Activated CD4-positive, CD25-positive, alpha-beta regulatory T cell treated with anti-CD3 and anti-CD28 coated beads, Interleukin-2, amount 50 U/mL, for 24 hours (primary cell): ENCODE results near the gene TARS3.
"Not testable (repeated sequence)": the region's sequence is repeated elsewhere in the genome, so short reads cannot be mapped to it uniquely, and the experiment has no call there.

Experiments
- ATAC-seq, 2 donors: fragments of 150-1000 bp; cut with Tn5 transposase; one replicate each; pipeline ENCODE4 v1.10.0; 2021; ENCODE audit warnings: mild to moderate bottlenecking in 1 of 2, moderate library complexity in 1 of 2

The TARS3 gene

DNA sequence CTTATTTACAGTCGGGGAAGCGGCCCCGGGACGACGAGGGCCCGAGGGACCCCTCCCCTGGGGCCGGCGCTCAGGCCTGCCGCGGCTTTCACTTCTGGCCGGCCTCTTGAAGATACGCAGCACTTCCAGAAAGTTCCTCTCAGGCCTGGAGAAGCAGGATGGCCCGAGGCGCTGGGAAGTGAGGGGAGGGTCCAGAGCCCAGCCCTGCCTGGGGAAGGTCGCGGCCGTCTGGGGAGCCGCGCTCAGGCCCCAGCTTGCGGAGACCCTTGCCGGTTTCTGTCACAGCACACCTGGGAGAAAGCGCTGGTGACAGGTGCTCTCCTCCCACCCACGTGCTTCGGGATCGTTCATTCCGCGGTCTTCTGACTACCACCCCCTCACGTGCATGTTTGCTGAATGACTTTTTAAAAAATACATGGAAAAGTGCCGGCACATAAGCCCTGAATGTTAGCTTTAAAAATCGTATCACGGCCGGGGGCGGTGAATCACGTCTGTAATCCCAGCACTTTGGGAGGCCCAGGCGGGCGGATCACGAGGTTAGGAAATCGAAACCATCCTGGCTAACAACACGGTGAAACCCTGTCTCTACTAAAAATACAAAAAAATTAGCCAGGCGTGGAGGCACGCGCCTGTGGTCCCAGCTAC lies 71.4 kb downstream of the TARS3 start:
- ATAC-seq, result no peak

DNA sequence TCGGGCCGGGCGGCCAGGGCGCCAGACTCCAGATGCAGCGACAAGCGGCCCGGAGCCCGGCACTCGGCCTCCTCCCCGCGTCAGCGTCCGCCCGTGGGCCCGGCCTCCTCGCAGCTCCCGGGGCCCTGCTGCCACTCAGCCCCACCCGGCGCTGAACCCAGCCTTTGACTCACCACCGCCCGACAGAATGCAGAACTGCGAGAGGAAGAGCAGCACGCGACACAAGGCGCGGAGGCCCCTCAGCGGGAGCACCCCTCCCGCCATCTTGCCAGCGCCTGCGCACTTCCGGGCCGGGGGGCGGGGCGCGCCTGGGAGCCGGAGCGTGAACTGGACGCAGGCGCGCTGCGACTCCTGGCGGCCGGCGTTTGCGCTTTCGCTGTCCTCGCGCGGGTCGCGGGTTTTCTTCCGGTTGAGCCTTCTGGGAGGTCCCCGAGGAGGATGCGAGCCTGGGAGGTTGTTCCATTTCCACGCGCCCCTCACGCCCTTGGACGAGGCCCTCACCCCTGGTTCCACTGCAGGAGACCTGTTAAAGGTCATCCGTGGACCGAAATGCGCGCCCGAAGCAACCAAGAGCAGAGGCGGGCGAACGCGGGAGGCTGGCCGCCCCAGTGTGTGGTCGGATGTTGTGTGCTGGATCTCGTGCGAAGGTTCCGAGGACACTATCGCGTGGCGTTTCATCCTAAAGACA lies 72.0 kb downstream of the TARS3 start, which contains the start of gene TM2D3:
TM2D3 (minus strand) TSS at position 284 of the 688 bp plus-strand sequence; CDS start at position 264, 20 bp downstream.
- peak; percentile 92 to 93 for ATAC-seq

GRCh38 chr15:101651554-101652097 lies 72.6 kb downstream of the TARS3 start:
- ATAC-seq, result peak; percentile 45 to 46

GRCh38 chr15:101650145-101650544 lies 74.1 kb downstream of the TARS3 start:
- ATAC-seq, result no peak

- no peak for ATAC-seq
Observed at GRCh38 chr15:101648356-101648755, 75.9 kb downstream of the TARS3 start.

GRCh38 chr15:101647251-101647650 lies 77.0 kb downstream of the TARS3 start:
- ATAC-seq, result no peak

GRCh38 chr15:101646672-101647071 lies 77.6 kb downstream of the TARS3 start:
- ATAC-seq, result no peak

GRCh38 chr15:101642361-101642760 lies 81.9 kb downstream of the TARS3 start:
- no peak for ATAC-seq

- peak in 1 of 2 donors; percentile 17 for ATAC-seq
Observed at GRCh38 chr15:101641894-101642293, 82.4 kb downstream of the TARS3 start.

GRCh38 chr15:101641129-101641764 lies 83.0 kb downstream of the TARS3 start:
- peak; percentile 41 to 51 for ATAC-seq

DNA sequence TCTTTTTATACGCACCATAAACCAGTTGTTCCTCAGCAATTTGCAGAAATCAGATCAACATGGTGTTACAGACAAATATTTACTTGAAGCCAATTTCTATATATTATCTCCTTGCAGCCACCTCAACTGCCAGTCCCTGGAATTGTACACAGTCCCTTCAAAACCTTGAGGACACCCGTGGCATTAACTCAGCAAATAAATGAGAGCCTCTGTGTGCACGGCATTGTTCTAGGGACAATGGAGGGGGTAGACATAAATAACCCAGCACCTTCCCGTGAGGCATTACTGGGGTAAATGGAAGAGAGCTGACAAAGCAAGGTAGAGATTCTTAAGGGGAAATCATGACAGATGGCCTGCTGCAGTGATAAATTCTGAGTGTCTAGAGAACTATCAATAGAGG lies 84.6 kb downstream of the TARS3 start:
- no peak for ATAC-seq

- no peak for ATAC-seq
Observed at GRCh38 chr15:101637919-101638318, 86.4 kb downstream of the TARS3 start.

DNA sequence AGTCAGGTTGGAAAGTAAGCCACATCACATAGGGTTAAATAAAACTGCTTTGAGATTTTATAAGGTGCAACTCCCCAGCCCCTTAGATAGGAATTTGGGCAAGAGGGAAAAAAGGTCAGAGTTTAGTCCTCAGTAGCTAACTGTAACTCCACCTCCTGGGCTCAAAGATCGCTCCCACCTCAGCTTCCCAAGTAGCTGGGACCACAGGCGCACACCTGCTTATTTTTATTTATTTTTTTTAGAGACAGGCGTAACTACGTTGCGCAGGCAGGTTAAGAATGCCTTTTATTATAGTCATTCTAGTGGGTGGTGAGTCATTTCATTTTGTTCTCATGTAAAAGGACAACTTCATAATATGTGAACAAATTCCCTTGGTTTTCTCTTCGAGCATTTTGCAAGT lies 86.8 kb downstream of the TARS3 start:
- ATAC-seq, result no peak

DNA sequence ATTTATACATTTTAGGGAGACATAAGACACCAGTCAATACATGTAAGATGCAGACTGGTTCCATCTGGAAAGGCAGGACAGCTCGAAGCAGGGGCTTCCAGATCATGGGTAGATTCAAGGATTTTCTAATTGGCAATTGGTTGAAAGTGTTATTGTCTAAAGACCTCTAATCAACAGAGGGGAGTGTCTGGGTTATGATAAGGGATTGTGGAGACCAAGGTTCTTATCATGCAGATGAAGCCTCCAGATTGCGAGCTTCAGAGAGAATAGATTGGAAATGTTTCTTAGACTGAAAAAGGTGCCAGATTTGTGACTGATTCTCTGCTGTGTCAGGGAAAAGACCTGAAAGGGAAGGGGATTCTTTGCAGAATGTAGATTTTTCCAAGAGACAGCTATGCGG lies 87.2 kb downstream of the TARS3 start:
- no peak for ATAC-seq

DNA sequence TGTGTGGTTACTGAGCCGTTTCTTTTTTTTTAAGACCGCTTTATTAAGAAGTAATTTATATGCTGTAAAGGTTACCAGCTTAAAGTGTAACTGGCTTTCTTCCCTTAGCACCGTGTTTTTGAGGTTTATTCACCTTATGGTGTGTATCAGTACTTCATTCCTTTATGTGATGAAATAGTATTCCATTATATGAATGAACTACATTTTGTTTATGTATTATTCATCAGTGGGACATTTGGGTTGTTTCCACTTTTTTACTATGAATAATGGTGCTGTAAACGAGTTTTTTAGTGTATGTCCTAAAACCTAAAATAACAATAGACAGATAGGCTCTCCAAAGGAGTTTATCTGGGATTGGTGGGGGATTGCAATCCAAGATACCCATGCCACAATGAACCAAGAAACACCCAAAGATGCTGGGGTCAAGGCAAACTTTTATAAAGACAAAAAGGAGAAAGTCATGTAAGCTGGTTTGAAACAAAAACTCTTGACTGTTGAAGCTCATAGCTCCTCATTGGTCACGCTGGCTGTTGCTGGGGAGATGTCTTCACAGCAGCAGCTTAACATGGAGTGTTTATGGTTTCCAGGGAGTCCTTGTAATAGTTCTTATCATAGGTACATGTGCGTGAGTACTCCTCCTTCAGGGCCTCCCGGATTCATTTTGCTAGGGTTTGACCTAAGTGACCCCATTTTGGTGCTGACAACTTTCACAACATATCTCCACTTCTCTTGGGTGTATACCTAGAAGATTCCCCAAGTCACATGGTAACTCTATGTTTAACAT lies 88.1 kb downstream of the TARS3 start:
- no peak for ATAC-seq

DNA sequence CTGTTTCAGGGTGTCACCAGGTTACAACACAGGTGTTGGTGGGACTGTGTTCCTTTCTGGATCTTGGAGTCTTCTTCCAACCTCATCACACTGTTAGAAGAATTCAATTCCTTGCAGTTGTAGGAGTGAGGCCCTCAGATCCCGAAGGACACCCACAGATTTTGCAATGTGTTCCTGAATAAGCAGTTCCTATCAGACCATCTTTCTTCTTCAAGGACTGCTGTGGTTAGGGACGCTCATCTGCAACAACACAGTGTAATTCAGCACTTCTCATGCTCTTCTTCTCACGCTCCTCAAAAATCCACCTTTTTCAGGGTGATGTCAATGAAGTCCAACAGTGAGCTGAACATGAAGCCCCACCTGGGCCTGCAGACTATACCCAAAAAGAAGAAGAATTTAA lies 90.9 kb downstream of the TARS3 start:
- ATAC-seq, result no peak

DNA sequence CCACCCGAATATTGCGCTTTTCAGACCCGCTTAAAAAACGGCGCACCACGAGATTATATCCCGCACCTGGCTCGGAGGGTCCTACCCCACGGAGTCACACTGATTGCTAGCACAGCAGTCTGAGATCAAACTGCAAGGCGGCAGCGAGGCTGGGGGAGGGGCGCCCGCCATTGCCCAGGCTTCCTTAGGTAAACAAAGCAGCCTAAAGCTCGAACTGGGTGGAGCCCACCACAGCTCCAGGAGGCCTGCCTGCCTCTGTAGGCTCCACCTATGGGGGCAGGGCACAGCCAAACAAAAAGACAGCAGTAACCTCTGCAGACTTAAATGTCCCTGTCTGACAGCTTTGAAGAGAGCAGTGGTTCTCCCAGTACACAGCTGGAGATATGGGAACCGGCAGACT lies 97.5 kb downstream of the TARS3 start:
- not testable (repeated sequence) for ATAC-seq

- no peak for ATAC-seq
Observed at GRCh38 chr15:101625980-101626379, 98.3 kb downstream of the TARS3 start.

DNA sequence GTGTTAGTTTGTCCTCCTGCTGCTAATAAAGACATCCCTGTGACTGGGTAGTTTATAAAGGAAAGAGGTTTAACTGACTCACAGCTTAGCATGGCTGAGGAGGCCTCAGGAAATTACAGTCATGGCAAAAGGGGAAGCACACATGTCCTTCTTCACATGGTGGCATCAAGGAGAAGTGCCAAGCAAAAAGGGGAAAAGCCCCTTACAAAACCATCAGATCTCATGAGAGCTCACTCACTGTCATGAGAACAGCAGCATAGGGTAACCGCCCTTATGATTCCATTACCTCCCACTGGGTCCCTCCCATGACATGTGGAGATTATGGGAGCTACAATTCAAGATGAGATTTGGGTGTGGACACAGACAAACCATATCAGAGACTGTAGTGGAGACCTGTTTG lies 99.1 kb downstream of the TARS3 start:
- no peak for ATAC-seq

DNA sequence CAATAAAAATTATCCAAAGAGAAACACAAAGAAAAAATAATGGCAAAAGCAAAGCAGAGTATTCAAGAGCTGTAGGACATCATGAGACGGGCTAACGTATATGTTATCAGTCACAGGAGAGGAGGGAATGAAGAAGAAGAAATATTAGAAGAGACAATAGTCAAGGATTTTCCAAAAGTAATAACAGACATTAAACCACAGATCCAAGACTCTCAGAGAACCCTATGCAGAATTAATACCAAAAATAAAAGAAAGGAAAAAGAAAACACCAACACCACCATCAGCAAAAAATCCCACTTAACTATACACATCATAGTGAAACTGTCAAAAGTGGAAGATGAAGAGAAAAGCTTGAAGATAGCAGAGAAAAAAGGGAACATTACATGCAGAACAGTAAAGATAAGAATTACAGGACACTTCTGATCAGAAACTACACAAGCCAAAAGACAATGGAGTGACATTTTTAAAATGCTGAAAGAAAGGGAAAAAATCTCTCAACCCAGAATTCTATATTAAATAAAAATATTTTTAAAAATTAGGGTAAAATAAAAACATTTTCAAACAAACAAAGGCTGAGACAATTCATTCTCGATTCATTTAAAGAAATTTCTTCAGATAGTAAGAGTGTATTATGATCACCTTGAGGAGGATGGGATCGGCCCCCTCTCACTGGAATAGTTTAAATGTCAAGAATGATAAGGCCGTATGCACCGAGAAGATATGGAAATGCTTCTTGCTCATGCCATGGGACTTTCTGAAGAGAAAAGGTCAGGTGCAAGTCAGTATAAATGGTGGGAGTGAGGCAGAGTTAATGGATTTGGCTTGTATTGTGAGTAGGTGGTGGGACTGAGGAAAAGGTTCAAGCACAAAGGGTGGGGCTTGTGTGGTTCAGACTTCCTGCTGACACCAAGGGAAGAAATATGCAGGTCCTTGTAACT lies 100.6 kb downstream of the TARS3 start:
- no peak for ATAC-seq

DNA sequence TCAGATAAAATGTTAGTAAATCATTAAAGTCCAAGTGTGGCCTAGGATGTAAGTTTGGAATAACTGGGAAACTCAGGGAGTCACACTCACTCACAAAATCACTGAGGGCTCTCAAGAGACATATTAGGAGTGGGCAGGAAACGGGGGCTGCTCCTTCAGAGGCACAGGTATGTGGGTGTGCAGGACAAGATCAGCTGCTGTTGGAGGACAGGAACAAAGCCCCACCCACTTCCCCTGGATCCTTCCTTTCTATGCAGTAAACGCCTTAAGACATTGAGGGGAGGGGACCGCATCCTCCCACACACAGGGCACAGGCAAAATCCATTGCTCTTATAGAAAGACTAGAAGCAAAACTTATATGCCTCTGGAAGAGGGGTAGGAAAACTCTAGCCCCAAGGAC lies 102.3 kb downstream of the TARS3 start:
- no peak for ATAC-seq

- no peak for ATAC-seq
Observed at GRCh38 chr15:101620671-101621070, 103.6 kb downstream of the TARS3 start.
